Muscle of leg (tissue), 11 donors: ENCODE results near the gene C2orf76. TPM values are rescaled to one million over a fixed set of nuclear protein-coding genes. Genes with fewer than 3 reads are reported as not detected.

Source experiments
- DNase-seq: peaks from one replicate; pipeline ENCODE4 v3.0.0; 2013
- H3K27ac ChIP-seq: one replicate; pipeline ENCODE4 v1.5.1; 2013; ENCODE audit warnings: mild to moderate bottlenecking, low read length, control low read depth
- H3K27me3 ChIP-seq: one replicate; pipeline ENCODE4 v1.6.1; 2013; ENCODE audit warnings: low read length; ENCODE audit not compliant: control insufficient read depth, insufficient read depth
- H3K36me3 ChIP-seq: one replicate; pipeline ENCODE4 v1.6.1; 2013; ENCODE audit warnings: low read length; ENCODE audit not compliant: control insufficient read depth, insufficient read depth
- H3K4me1 ChIP-seq: one replicate; pipeline ENCODE4 v1.6.1; 2013; ENCODE audit warnings: low read length; ENCODE audit not compliant: control insufficient read depth, insufficient read depth
- H3K4me3 ChIP-seq: one replicate; pipeline ENCODE4 v1.5.1; 2013; ENCODE audit warnings: low read length, control low read depth
- H3K9me3 ChIP-seq: replicated peaks from 2 replicates; pipeline ENCODE4 v1.6.1; 2013; ENCODE audit warnings: low read depth, low read length; ENCODE audit not compliant: control insufficient read depth
- WGBS: methylation state at CpG from one replicate; pipeline ENCODE4 v1.1.5; 2013; ENCODE audit warnings: missing lambda C conversion rate; ENCODE audit not compliant: insufficient coverage; 5-methylcytosine and 5-hydroxymethylcytosine counted together
- polyA plus RNA-seq, 8 donors: library from polyadenylated mRNA; unstranded; fragments of 120-200 nt; gene quantifications; one replicate each; pipeline versions ENCODE4 v1.2.1 to v1.2.3, GENCODE V29; 2013; ENCODE audit warnings: inconsistent platforms in 1 of 8, low replicate concordance in 1 of 8; ENCODE audit not compliant: insufficient read length in 8 of 8, insufficient read depth in 1 of 8
- total RNA-seq: library from RNA; stranded (reverse); fragments of 120-200 nt; gene quantifications from one replicate; pipeline ENCODE4 v1.2.4, GENCODE V29; 2013

Gene C2orf76
- total and polyA plus RNA-seq, 9 donors = 8.9 to 11.9 (median 9.8) TPM

GRCh38 chr2:119402645-119403560 lies 36.3 kb upstream of the C2orf76 start:
- Histone ChIP-seq H3K4me1 (no peaks in the 10 kb centered on the region), H3K27ac (no peak overlapping the region), H3K4me3 (no peak overlapping the region), H3K9me3 (no peaks in the 10 kb centered on the region), H3K27me3 (no peaks in the 10 kb centered on the region), H3K36me3 (no peaks in the 10 kb centered on the region)
- 38% methylated on average over 8 of the region's 10 CpGs for WGBS
- DNase-seq = no peak

- Histone ChIP-seq H3K4me1 (no peaks in the 10 kb centered on the region), H3K9me3 (no peaks in the 10 kb centered on the region), H3K36me3 (no peaks in the 10 kb centered on the region), H3K27ac (no peak overlapping the region), H3K27me3 (no peaks in the 10 kb centered on the region), H3K4me3 (no peak overlapping the region)
- 85% methylated on average over 4 of the region's 5 CpGs for WGBS
- no peak for DNase-seq
Measured at GRCh38 chr2:119402106-119402505, 35.5 kb upstream of the C2orf76 start.

GRCh38 chr2:119397196-119397595 lies 30.6 kb upstream of the C2orf76 start:
- Histone ChIP-seq H3K4me3 (no peak overlapping the region), H3K9me3 (no peaks in the 10 kb centered on the region), H3K27ac (no peak overlapping the region), H3K27me3 (no peaks in the 10 kb centered on the region), H3K36me3 (no peaks in the 10 kb centered on the region), H3K4me1 (no peaks in the 10 kb centered on the region)
- WGBS = 83% methylated on average over 6 of the region's 6 CpGs
- DNase-seq = no peak

- Histone ChIP-seq H3K4me1 (peaks cover 5% of the 10 kb centered on the region), H3K4me3 (no peak overlapping the region), H3K36me3 (no peaks in the 10 kb centered on the region), H3K27me3 (no peaks in the 10 kb centered on the region), H3K27ac (no peak overlapping the region), H3K9me3 (no peaks in the 10 kb centered on the region)
- WGBS = no CpG with 5 or more reads among the region's 3 CpGs
- DNase-seq = no peak
Measured at GRCh38 chr2:119393971-119394748, 27.5 kb upstream of the C2orf76 start.

GRCh38 chr2:119389615-119390306 lies 23.1 kb upstream of the C2orf76 start:
- Histone ChIP-seq H3K27ac (no peak overlapping the region), H3K4me3 (no peak overlapping the region), H3K27me3 (no peaks in the 10 kb centered on the region), H3K9me3 (no peaks in the 10 kb centered on the region), H3K36me3 (no peaks in the 10 kb centered on the region), H3K4me1 (peaks cover 13% of the 10 kb centered on the region)
- WGBS = 10% methylated on average over 2 of the region's 5 CpGs
- peak; percentile 83 for DNase-seq

- Histone ChIP-seq H3K27me3 (no peaks in the 10 kb centered on the region), H3K36me3 (no peaks in the 10 kb centered on the region), H3K4me3 (no peak overlapping the region), H3K4me1 (peaks cover 13% of the 10 kb centered on the region), H3K27ac (no peak overlapping the region), H3K9me3 (no peaks in the 10 kb centered on the region)
- DNase-seq = peak; percentile 93
- WGBS = 45% methylated on average over 6 of the region's 9 CpGs
Measured at GRCh38 chr2:119387381-119388129, 20.9 kb upstream of the C2orf76 start.

GRCh38 chr2:119385466-119385865 lies 18.8 kb upstream of the C2orf76 start:
- Histone ChIP-seq H3K4me1 (peaks cover 13% of the 10 kb centered on the region), H3K4me3 (no peak overlapping the region), H3K27ac (no peak overlapping the region), H3K27me3 (no peaks in the 10 kb centered on the region), H3K9me3 (no peaks in the 10 kb centered on the region), H3K36me3 (no peaks in the 10 kb centered on the region)
- no CpG with 5 or more reads among the region's 3 CpGs for WGBS
- no peak for DNase-seq

GRCh38 chr2:119384971-119385370 lies 18.3 kb upstream of the C2orf76 start:
- no peak for DNase-seq
- 72% methylated on average over 2 of the region's 4 CpGs for WGBS
- no peaks in the 10 kb centered on the region for H3K36me3 ChIP-seq

GRCh38 chr2:119383410-119384140 lies 16.9 kb upstream of the C2orf76 start:
- 65% methylated on average over 5 of the region's 6 CpGs for WGBS

More at GRCh38 chr2:119384971-119385370, 18.3 kb upstream of the C2orf76 start:
- H3K4me1 ChIP-seq = peaks cover 13% of the 10 kb centered on the region
- H3K27me3 ChIP-seq = no peaks in the 10 kb centered on the region
- H3K27ac ChIP-seq = no peak overlapping the region
- no peak overlapping the region for H3K4me3 ChIP-seq
- no peaks in the 10 kb centered on the region for H3K9me3 ChIP-seq

More at GRCh38 chr2:119383410-119384140, 16.9 kb upstream of the C2orf76 start:
- Histone ChIP-seq H3K9me3 (no peaks in the 10 kb centered on the region), H3K27me3 (no peaks in the 10 kb centered on the region), H3K4me3 (no peak overlapping the region), H3K27ac (no peak overlapping the region), H3K4me1 (peaks cover 7% of the 10 kb centered on the region), H3K36me3 (no peaks in the 10 kb centered on the region)
- DNase-seq = peak; percentile 20
